GM18502 (cell line): ENCODE results near the gene ADAMTS14.
"Not testable (repeated sequence)": the region's sequence is repeated elsewhere in the genome, so short reads cannot be mapped to it uniquely, and the experiment has no call there.

Source experiments
- ATAC-seq: cut with Tn5 transposase; IDR thresholded peaks from one replicate; pipeline ENCODE4 v1.9.1; 2021; ENCODE audit warnings: mild to moderate bottlenecking; ENCODE audit not compliant: unreplicated experiment, poor library complexity

The ADAMTS14 gene

DNA sequence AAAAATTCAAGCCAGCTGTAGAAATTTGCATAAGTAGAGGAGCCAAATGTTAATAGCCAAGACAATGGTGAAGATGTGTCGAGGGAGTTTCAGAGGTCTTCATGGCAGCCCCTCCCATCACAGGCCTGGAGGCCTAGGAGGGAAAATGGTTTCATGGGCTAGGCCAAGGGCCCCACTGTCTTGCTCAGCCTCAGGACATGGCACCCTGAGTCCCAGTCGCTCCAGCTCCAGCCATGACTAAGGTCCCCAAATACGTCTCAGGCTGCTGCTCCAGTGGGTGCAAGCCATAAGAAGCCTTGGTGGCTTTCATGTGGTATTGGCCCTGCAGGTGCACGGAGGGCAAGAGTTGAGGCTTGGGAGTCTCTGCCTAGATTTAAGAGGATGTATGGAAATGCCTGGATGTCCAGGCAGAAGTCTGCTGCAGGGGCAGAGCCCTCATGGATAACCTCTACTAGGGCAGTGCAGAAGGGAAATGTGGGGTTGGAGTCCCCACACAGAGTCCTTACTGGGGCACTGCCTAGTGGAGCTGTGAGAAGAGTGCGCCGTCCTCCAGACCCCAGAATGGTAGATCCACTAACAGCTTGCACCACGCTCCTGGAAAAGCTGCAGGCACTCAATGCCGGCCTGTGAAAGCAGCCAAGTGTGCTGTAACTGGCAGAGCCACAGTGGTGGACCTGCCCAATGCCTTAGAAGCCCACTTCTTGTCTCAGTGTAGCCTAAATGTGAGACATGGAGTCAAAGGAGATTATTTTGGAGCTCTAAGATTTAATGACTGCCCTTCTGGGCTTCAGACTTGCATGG lies 93.7 kb downstream of the ADAMTS14 start:
- no peak for ATAC-seq

GRCh38 chr10:70768026-70768685 lies 95.8 kb downstream of the ADAMTS14 start:
- not testable (repeated sequence) for ATAC-seq

GRCh38 chr10:70769121-70769520 lies 96.8 kb downstream of the ADAMTS14 start:
- no peak for ATAC-seq

DNA sequence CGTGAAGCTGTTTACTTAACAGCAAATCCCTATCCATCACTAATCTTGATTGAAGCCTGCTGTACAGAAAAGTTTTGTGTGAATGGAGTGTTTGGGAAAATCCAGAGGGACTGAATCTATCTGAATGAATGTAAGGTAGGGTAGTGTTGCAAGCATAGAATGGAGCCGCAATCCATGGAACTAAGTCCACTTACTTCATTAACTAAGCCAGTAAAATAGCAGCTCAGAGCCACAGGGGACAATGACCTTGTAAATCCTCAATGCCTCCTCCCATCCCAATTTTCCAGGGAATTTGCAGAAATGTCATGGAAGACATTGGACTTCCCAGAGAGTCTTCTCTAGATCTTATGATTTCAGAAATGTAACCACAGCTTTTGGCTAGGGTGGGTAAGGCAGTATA lies 97.7 kb downstream of the ADAMTS14 start:
- no peak for ATAC-seq

DNA sequence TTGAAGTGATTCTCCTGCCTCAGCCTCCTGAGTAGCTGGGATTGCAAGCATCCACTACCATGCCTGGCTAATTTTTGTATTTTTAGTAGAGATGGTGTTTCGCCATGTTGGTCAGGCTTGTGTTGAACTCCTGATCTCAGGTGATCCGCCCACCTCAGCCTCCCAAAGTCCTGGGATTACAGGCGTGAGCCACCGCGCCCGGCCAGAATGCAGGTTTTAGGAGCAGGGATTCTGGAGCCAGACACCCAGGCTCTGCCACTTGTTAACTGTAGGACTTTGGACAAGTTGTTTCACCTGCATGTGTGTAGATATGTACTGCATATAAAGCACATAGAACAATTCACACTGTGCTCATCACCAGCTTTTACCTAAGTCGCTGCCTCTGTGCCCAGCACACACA lies 98.2 kb downstream of the ADAMTS14 start:
- ATAC-seq = not testable (repeated sequence)

DNA sequence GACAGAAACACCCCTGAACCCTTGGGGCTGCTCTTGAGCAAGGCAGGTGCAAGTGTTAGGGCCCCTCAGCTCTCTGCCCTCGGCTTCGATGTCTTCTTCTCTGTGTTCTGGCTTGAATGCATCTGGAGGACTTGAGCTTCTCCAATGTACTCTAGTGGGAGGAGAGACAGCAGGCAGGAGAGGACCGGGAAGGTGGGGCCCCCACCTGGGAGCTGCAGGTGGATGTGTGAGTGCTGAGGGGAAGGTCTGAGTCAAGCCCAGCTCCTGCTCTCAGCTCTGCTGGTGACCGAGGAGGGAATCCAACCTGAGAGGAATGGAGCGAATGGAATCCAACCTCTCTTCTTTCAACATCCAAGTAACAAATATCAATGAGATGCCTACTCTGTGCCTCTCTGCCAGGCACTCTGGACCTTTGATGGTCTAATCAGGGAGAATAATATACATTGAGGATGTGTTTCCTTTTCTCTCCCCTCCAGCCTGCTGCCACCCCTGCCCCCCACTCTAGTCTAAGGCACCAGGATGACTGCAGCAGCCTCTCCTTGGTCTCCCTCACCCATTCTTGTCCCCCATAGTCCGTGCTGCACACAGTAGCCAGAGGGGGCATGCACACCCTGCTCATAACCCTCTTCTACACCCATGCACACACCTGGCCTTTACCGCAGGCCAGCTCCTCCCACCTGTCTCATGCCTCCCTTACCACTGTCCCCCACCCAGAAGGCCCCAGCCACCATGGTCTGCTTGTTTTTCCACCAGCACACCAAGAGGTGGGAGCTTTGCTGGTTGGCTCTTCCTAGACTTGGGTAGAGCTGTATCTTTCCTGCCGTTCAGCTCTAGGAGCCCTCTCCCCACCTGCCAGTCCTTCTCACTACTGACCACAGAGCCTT lies 99.2 kb downstream of the ADAMTS14 start:
- ATAC-seq = no peak

- no peak for ATAC-seq
Measured at GRCh38 chr10:70772627-70773026, 100.3 kb downstream of the ADAMTS14 start.

DNA sequence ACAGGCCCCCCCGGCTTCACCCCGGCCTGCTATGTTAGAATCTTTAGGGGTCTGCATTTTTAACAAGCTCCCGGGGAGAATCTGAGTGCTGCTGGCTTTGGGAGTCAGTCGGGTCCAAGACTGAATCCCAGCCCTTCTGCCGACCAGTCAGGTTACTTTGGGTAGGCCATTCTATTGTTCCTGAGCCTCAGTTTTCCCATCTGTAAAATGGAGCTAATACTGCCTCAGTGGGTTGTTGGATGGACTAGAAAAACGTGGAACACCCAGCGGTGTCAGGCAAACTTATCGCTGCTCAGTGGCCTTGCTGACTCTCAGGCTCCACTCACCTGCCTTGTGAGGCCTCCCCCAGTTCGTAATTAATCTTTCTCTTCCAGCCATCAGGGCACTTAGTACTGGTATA lies 101.2 kb downstream of the ADAMTS14 start:
- ATAC-seq = no peak

DNA sequence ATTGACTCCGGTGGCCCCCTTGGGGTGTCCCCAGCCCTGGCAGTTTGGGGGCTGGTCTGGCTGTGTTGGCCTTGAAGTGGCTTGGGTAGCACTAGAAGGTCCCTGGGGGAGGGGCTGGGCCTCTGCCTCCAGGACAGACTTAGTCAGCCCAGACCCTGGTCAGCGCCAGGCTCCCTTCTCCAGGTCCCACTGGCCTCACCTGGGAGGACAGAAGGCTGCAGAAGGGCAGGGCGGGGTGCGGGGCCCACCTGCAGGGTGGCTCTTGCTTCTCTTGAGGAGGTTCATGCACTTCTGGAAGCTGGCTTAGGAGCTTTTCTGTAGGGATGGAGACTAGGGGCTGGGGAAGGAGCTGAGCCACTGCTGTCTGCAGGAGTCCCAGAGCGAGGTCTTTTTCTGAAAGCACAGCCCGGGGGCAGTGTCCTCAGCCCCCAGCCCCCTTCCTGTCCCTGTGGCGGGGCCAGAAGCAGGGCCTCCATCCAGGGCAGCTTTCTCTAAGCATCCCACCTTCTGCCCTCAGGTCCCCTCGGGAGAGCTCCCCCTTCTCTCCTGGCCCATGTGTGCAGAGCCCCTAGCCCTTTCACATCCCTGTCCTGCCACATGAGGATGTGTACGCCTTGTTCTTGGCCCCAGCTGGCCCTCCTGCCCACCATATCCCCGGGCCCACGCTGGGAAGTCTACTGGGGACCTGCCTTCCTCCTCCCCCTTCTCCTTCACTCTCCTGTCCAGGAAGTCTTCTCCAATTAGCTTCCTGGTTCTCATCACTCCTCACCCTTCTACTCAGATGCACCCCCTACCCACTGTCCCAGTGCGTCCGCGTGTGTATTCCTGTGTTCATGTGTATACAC lies 101.9 kb downstream of the ADAMTS14 start:
- ATAC-seq = no peak

GRCh38 chr10:70774810-70775678 lies 102.7 kb downstream of the ADAMTS14 start:
- ATAC-seq = no peak

GRCh38 chr10:70775679-70776454 lies 103.6 kb downstream of the ADAMTS14 start:
- no peak for ATAC-seq

GRCh38 chr10:70776455-70777005 lies 104.2 kb downstream of the ADAMTS14 start:
- ATAC-seq = no peak

DNA sequence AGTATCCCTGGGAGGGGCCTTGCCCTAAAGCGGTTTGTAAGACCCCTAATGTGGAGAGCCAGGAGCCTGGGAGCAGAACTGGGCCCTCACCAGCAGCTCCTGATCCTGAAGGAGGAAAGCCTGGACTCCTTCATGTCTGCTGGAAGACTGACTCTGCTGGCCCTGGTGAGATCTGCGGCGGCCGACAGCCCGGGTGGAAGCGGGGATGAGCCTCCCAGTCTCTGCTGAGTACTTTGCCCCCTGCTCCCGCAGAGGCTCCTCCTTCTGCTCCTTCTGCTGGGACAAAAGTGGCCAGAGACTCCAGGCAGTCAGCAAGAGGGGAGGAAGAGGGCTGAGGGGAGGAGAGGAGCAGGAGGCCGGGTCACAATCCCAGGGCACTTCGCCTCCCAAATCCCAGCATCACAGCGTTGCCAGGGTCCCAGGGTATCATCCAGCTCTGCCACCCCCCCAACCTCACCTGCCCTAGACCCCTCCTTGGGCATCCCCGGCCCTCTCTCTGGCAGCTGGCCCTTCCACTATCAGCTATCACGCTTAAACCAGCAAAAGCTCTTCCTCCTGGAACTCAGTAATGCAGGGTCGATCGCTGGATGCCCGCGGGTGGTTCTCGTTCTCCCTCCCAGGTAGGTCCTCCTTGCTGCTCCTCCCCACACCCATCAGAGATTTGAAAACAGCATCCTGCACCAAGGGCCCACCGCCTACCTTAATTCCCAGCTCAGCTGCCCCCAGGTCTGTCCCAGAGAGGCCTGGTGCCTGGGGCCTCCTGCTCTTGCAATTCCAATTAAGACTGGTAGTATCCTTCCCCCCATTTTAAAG lies 105.0 kb downstream of the ADAMTS14 start:
- ATAC-seq = no peak

DNA sequence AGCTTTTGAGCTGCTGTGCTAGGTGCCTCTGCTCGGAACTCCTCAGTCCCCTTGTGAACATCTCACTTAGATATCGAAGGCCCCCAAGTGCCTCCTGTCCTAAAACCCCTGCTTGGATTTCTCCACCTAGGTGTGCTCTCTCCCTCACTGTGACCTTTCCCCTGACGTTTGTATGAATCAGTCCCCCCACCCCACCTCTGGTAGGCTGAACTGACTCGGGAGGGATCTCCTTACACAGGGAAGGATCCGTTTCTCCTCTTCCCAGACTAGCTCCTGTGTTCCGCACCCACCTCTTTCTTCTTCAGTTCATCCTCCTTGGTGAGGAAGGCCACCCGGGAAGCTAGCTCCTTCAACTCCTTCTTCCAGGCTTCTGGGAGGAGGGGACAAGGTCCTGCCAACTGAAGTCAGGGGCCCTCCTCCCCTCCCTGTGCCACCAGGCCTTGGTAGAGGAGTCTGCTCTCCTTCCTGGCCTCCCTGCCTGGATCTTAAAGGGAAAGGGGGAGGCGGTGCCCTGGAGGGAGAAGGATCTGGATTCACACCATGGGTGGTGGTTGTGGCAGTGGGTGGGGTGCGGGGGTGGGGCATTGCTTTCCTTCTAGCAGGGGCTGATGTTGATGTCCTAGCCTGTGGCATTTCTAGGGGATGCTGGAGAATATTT lies 106.1 kb downstream of the ADAMTS14 start:
- ATAC-seq = no peak

GRCh38 chr10:70779088-70779487 lies 106.8 kb downstream of the ADAMTS14 start:
- ATAC-seq = no peak

DNA sequence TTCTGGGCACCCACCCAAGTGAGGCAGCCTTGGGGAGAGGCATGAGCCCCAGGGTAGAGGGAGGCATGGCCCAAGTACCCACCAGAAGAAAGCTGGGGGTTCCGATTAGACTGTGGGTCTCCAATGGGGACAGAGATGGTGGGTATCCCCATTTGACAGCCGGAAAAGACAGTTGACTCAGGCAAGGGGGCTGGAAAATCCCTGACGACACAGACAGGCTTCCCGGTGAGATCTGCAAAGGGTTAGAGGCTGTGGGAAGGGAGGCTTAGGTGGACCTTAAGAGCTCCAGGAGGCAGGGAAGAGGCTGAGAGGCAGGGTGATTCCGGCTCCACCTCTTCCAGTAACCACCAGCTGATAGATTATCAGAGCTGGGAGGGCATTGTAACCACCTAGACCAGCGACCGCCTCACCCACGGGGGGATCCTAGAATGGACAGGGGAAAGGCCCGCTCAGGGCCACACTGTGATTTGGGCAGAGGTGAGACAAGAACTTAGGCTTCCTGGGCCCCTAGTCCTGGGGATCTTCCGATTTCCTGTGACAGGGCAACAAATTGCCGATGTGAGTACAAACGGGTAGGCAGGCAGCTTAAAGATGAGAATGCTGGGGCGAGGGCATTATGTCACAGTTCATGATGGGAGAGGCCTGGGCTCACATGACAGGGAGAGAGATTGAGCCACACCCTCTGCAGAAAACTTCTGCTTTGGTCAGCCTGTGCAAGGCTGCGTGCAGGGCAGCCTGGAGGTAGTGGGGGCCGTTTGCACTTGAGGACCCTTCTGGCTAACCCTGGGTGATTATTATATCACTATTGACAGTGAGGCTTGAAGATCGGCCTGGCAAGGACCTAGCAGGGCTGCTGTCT lies 107.4 kb downstream of the ADAMTS14 start:
- ATAC-seq = no peak
